ENCODE results near the gene PRELID3B.

Gene PRELID3B

GRCh38 chr20:59003836-59004492 lies 38.6 kb downstream of the PRELID3B start:
- TF ChIP-seq CTCF (IDR thresholded peaks at IDR 0.05): no peak
- Histone ChIP-seq H3K27me3 (no peaks in the 10 kb centered on the region), H3K4me3 (ENCODE audit: low read depth in 1 of 2, low read length in 1 of 2) (peak overlapping the region; percentile 86 to 88), H3K27ac (peak overlapping the region; percentile 97), H3K36me3 (peaks cover 54% of the 10 kb centered on the region), H3K4me1 (ENCODE audit: control insufficient read depth in 1 of 2, insufficient read depth in 1 of 2, low read depth in 1 of 2, low read length in 1 of 2) (peaks cover 46 to 56% of the 10 kb centered on the region in 2 experiments), H3K9me3 (no peaks in the 10 kb centered on the region)

- no peak for TF ChIP-seq CTCF (IDR thresholded peaks at IDR 0.05)
- Histone ChIP-seq H3K36me3 (peaks cover 64% of the 10 kb centered on the region), H3K4me3 (ENCODE audit: low read depth in 1 of 2, low read length in 1 of 2) (no peak overlapping the region), H3K27me3 (no peaks in the 10 kb centered on the region), H3K9me3 (no peaks in the 10 kb centered on the region), H3K4me1 (ENCODE audit: control insufficient read depth in 1 of 2, insufficient read depth in 1 of 2, low read depth in 1 of 2, low read length in 1 of 2) (peaks cover 37 to 47% of the 10 kb centered on the region in 2 experiments), H3K27ac (peak overlapping the region; percentile 97)
Observed at GRCh38 chr20:59002874-59003399, 39.6 kb downstream of the PRELID3B start.

GRCh38 chr20:59002388-59002787 lies 40.2 kb downstream of the PRELID3B start:
- TF ChIP-seq CTCF (IDR thresholded peaks at IDR 0.05): no peak
- H3K27me3 ChIP-seq: no peaks in the 10 kb centered on the region
- H3K36me3 ChIP-seq: peaks cover 70% of the 10 kb centered on the region
- H3K4me3 ChIP-seq (ENCODE audit: low read depth in 1 of 2, low read length in 1 of 2): no peak overlapping the region
- H3K4me1 ChIP-seq (ENCODE audit: control insufficient read depth in 1 of 2, insufficient read depth in 1 of 2, low read depth in 1 of 2, low read length in 1 of 2): peaks cover 34 to 41% of the 10 kb centered on the region in 2 experiments
- H3K27ac ChIP-seq: peak overlapping the region; percentile 97
- no peaks in the 10 kb centered on the region for H3K9me3 ChIP-seq

- no peak overlapping the region for H3K27ac ChIP-seq
- no peak for TF ChIP-seq CTCF (IDR thresholded peaks at IDR 0.05)
- peaks cover 77% of the 10 kb centered on the region for H3K36me3 ChIP-seq
- H3K27me3 ChIP-seq: no peaks in the 10 kb centered on the region
- H3K9me3 ChIP-seq: no peaks in the 10 kb centered on the region
- no peak overlapping the region for H3K4me3 ChIP-seq (ENCODE audit: low read depth in 1 of 2, low read length in 1 of 2)
- H3K4me1 ChIP-seq (ENCODE audit: control insufficient read depth in 1 of 2, insufficient read depth in 1 of 2, low read depth in 1 of 2, low read length in 1 of 2): peaks cover 34 to 40% of the 10 kb centered on the region in 2 experiments
Observed at GRCh38 chr20:59001449-59002171, 41.0 kb downstream of the PRELID3B start.

GRCh38 chr20:59001068-59001448 lies 41.5 kb downstream of the PRELID3B start:
- Histone ChIP-seq H3K4me3 (ENCODE audit: low read depth in 1 of 2, low read length in 1 of 2) (no peak overlapping the region), H3K27ac (no peak overlapping the region), H3K36me3 (peaks cover 83% of the 10 kb centered on the region), H3K4me1 (ENCODE audit: control insufficient read depth in 1 of 2, insufficient read depth in 1 of 2, low read depth in 1 of 2, low read length in 1 of 2) (peaks cover 32 to 34% of the 10 kb centered on the region in 2 experiments), H3K27me3 (no peaks in the 10 kb centered on the region), H3K9me3 (no peaks in the 10 kb centered on the region)
- no peak for TF ChIP-seq CTCF (IDR thresholded peaks at IDR 0.05)

Data from neutrophil (primary cell).